Lower lobe of right lung (tissue), 2 donors: ENCODE results near the gene HAUS6. TPM values are rescaled to one million over a fixed set of nuclear protein-coding genes. Genes with fewer than 3 reads are reported as not detected.

Experiments used
- ATAC-seq, 2 donors: fragments of 200-7000 bp; cut with Tn5 transposase; one replicate each; pipeline ENCODE4 v1.9.1; 2020 to 2022; ENCODE audit warnings: mild to moderate bottlenecking in 2 of 2, moderate library complexity in 2 of 2
- DNase-seq: peaks from one replicate; pipeline ENCODE4 v3.0.0-alpha.2; 2020
- H3K27ac ChIP-seq: fragments of 200-600 bp; one replicate; pipeline ENCODE4 v1.8.0; 2022
- H3K27me3 ChIP-seq: fragments of 200-600 bp; one replicate; pipeline ENCODE4 v1.8.0; 2022; ENCODE audit warnings: low read depth
- H3K36me3 ChIP-seq: fragments of 200-600 bp; one replicate; pipeline ENCODE4 v1.8.0; 2022; ENCODE audit warnings: mild to moderate bottlenecking
- H3K4me1 ChIP-seq: fragments of 200-600 bp; one replicate; pipeline ENCODE4 v1.8.0; 2022
- H3K4me3 ChIP-seq: fragments of 200-600 bp; one replicate; pipeline ENCODE4 v1.8.0; 2022; ENCODE audit warnings: mild to moderate bottlenecking
- H3K9me3 ChIP-seq: fragments of 200-600 bp; one replicate; pipeline ENCODE4 v1.8.0; 2022
- CTCF ChIP-seq: fragments of 200-600 bp; IDR thresholded peaks from one replicate; pipeline ENCODE4 v1.8.0; 2022; ENCODE audit warnings: antibody characterized with exemption, mild to moderate bottlenecking
- intact Hi-C: fragments of 100-400 bp; cut with DNase I; formaldehyde crosslinking; loops from one replicate; pipeline ENCODE4 v1.11.0; 2022
- total RNA-seq: library from RNA; stranded (reverse); fragmentation: NEBNext Ultra II Directional; extraction: Animal tissue kit (Norgen Biotek cat#: 25700); gene quantifications from one replicate; pipeline ENCODE4 v1.2.1, GENCODE V29; 2021
- donor health status: DM: no; HTN: yes; CAD: no; lungs with severe emphysema.

The HAUS6 gene
- total RNA-seq, 1 donor from 2014 or later, result 7.5 TPM

GRCh38 chr9:19146441-19147024 lies 43.8 kb upstream of the HAUS6 start:
- Histone ChIP-seq H3K27me3 (no peaks in the 10 kb centered on the region), H3K9me3 (no peaks in the 10 kb centered on the region), H3K27ac (no peak overlapping the region), H3K4me3 (no peak overlapping the region), H3K4me1 (no peaks in the 10 kb centered on the region), H3K36me3 (no peaks in the 10 kb centered on the region)
- TF ChIP-seq CTCF, result no peak
- DNase-seq (no peak), ATAC-seq (no peak)
- intact Hi-C loops, result no loop called here

- Histone ChIP-seq H3K9me3 (no peaks in the 10 kb centered on the region), H3K27me3 (no peaks in the 10 kb centered on the region), H3K36me3 (no peaks in the 10 kb centered on the region), H3K27ac (no peak overlapping the region), H3K4me3 (no peak overlapping the region), H3K4me1 (no peaks in the 10 kb centered on the region)
- ATAC-seq (no peak), DNase-seq (no peak)
- TF ChIP-seq CTCF, result no peak
- intact Hi-C loops, result no loop called here
Measured at GRCh38 chr9:19145881-19146280, 43.2 kb upstream of the HAUS6 start.

- DNase-seq (no peak), ATAC-seq (peak; percentile 44 to 47)
- no peak overlapping the region for H3K4me3 ChIP-seq
- H3K36me3 ChIP-seq, result no peaks in the 10 kb centered on the region
- no peaks in the 10 kb centered on the region for H3K4me1 ChIP-seq
- no peaks in the 10 kb centered on the region for H3K27me3 ChIP-seq
- intact Hi-C loops, result no loop called here
- no peak for TF ChIP-seq CTCF
- H3K9me3 ChIP-seq, result no peaks in the 10 kb centered on the region
- no peak overlapping the region for H3K27ac ChIP-seq
Measured at GRCh38 chr9:19140259-19140658, 37.6 kb upstream of the HAUS6 start.

GRCh38 chr9:19138084-19138483 lies 35.4 kb upstream of the HAUS6 start:
- DNase-seq, result no peak
- no peak for ATAC-seq
- H3K9me3 ChIP-seq, result no peaks in the 10 kb centered on the region
- H3K27ac ChIP-seq, result no peak overlapping the region
- H3K36me3 ChIP-seq, result no peaks in the 10 kb centered on the region
- H3K4me3 ChIP-seq, result no peak overlapping the region
- intact Hi-C loops, result no loop called here
- H3K27me3 ChIP-seq, result no peaks in the 10 kb centered on the region
- TF ChIP-seq CTCF, result no peak
- no peaks in the 10 kb centered on the region for H3K4me1 ChIP-seq

- Histone ChIP-seq H3K36me3 (no peaks in the 10 kb centered on the region), H3K4me1 (no peaks in the 10 kb centered on the region), H3K4me3 (no peak overlapping the region), H3K27ac (no peak overlapping the region), H3K9me3 (no peaks in the 10 kb centered on the region), H3K27me3 (no peaks in the 10 kb centered on the region)
- no peak for DNase-seq
- TF ChIP-seq CTCF, result no peak
- intact Hi-C loops, result no loop called here
- ATAC-seq, result no peak
Measured at GRCh38 chr9:19137282-19137681, 34.6 kb upstream of the HAUS6 start.

- DNase-seq (no peak), ATAC-seq (no peak)
- no peak for TF ChIP-seq CTCF
- Histone ChIP-seq H3K36me3 (no peaks in the 10 kb centered on the region), H3K4me1 (no peaks in the 10 kb centered on the region), H3K4me3 (no peak overlapping the region), H3K27ac (no peak overlapping the region), H3K9me3 (no peaks in the 10 kb centered on the region), H3K27me3 (no peaks in the 10 kb centered on the region)
- intact Hi-C loops, result no loop called here
Measured at GRCh38 chr9:19136129-19136528, 33.4 kb upstream of the HAUS6 start.
